ENCODE results near the gene RUNX3. TPM values are rescaled to one million over a fixed set of nuclear protein-coding genes. Genes with fewer than 3 reads are reported as not detected.

Gene RUNX3
- total RNA-seq, 4 donors from 2014 or later: 0.26 to 1.7 (median 1.6) TPM; not detected in 1

- Histone ChIP-seq H3K27ac (no peak overlapping the region), H3K4me1 (no peaks in the 10 kb centered on the region), H3K4me3 (no peak overlapping the region), H3K9me3 (no peaks in the 10 kb centered on the region), H3K36me3 (no peaks in the 10 kb centered on the region), H3K27me3 (no peaks in the 10 kb centered on the region)
- DNase-seq: no peak
- intact Hi-C loops (cut with DNase I; ENCODE audit: low total_unique reads): no loop called here
- TF ChIP-seq POLR2A (IDR thresholded peaks at IDR 0.05): no peak
These were observed 56.0 kb downstream of the RUNX3 start for GRCh38 chr1:24874056-24874455.

- Histone ChIP-seq H3K27ac (no peak overlapping the region), H3K27me3 (no peaks in the 10 kb centered on the region), H3K4me3 (no peak overlapping the region), H3K9me3 (no peaks in the 10 kb centered on the region), H3K4me1 (no peaks in the 10 kb centered on the region), H3K36me3 (no peaks in the 10 kb centered on the region)
- TF ChIP-seq, protein P1, sequence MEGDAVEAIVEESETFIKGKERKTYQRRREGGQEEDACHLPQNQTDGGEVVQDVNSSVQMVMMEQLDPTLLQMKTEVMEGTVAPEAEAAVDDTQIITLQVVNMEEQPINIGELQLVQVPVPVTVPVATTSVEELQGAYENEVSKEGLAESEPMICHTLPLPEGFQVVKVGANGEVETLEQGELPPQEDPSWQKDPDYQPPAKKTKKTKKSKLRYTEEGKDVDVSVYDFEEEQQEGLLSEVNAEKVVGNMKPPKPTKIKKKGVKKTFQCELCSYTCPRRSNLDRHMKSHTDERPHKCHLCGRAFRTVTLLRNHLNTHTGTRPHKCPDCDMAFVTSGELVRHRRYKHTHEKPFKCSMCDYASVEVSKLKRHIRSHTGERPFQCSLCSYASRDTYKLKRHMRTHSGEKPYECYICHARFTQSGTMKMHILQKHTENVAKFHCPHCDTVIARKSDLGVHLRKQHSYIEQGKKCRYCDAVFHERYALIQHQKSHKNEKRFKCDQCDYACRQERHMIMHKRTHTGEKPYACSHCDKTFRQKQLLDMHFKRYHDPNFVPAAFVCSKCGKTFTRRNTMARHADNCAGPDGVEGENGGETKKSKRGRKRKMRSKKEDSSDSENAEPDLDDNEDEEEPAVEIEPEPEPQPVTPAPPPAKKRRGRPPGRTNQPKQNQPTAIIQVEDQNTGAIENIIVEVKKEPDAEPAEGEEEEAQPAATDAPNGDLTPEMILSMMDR (IDR thresholded peaks at IDR 0.05): no peak
- TF ChIP-seq POLR2A (IDR thresholded peaks at IDR 0.05): no peak
- intact Hi-C loops (cut with DNase I; ENCODE audit: low total_unique reads): no loop called here
- DNase-seq: no peak
These were observed 56.9 kb downstream of the RUNX3 start for GRCh38 chr1:24873148-24873547.

DNA sequence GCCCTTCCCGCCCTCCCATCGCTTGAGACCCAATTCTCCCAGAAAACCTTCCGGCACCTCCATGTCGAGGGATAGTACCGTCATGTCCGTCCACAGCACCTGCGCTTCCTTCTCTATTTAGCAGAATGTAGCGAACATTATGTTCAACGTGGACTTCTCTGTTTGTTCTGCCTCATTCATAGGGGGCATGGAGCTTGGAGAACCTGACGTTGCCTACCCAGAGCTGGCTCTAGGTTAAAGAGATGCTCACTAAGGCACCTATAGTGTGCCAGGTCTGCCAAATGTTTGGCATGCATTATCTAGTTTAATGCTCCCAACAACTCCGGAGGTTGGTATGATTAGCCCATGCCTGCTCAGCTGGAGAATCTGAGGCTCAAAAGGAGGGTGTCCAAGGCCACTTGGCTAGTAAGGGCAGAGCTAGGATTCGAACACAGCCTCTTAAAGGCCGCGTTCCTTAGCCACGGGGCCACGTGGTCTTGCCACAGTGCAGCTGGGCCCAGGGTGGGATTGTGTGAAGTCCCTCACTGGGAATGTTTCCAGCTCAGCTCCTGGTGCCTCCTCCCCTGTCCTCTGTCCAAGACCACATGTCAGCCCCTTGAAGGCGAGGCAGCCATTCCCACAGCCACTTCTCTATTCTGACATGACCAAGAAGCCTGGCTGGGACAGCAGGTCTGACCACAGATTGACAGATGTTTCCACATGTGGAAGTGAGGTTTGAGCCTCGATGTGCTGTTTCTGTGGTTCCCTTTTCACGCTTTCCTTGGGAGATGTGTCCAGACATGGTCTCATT is 57.8 kb downstream of the RUNX3 start:
- no peaks in the 10 kb centered on the region for H3K27me3 ChIP-seq
- no peaks in the 10 kb centered on the region for H3K4me1 ChIP-seq
- H3K4me3 ChIP-seq: no peak overlapping the region
- no peak for DNase-seq
- H3K36me3 ChIP-seq: no peaks in the 10 kb centered on the region
- TF ChIP-seq, protein P1 (IDR thresholded peaks at IDR 0.05): no peak
- TF ChIP-seq POLR2A (IDR thresholded peaks at IDR 0.05): no peak
- no peaks in the 10 kb centered on the region for H3K9me3 ChIP-seq
- intact Hi-C loops (cut with DNase I; ENCODE audit: low total_unique reads): no loop called here
- H3K27ac ChIP-seq: no peak overlapping the region

- no peaks in the 10 kb centered on the region for H3K36me3 ChIP-seq
- H3K9me3 ChIP-seq: no peaks in the 10 kb centered on the region
- intact Hi-C loops (cut with DNase I; ENCODE audit: low total_unique reads): no loop called here
- DNase-seq: no peak
- no peaks in the 10 kb centered on the region for H3K27me3 ChIP-seq
- H3K4me1 ChIP-seq: no peaks in the 10 kb centered on the region
- TF ChIP-seq, protein P1 (IDR thresholded peaks at IDR 0.05): no peak
- no peak for TF ChIP-seq POLR2A (IDR thresholded peaks at IDR 0.05)
- H3K4me3 ChIP-seq: no peak overlapping the region
- H3K27ac ChIP-seq: no peak overlapping the region
These were observed 58.7 kb downstream of the RUNX3 start for GRCh38 chr1:24871306-24871901.

- no peaks in the 10 kb centered on the region for H3K9me3 ChIP-seq
- H3K27me3 ChIP-seq: no peaks in the 10 kb centered on the region
- no peak overlapping the region for H3K27ac ChIP-seq
- H3K36me3 ChIP-seq: no peaks in the 10 kb centered on the region
- no peak for DNase-seq
- TF ChIP-seq POLR2A (IDR thresholded peaks at IDR 0.05): no peak
- TF ChIP-seq, protein P1 (IDR thresholded peaks at IDR 0.05): no peak
- no peak overlapping the region for H3K4me3 ChIP-seq
- intact Hi-C loops (cut with DNase I; ENCODE audit: low total_unique reads): no loop called here
- H3K4me1 ChIP-seq: no peaks in the 10 kb centered on the region
These were observed 59.4 kb downstream of the RUNX3 start for GRCh38 chr1:24870551-24871195.

Measured in uterus (tissue), 4 donors.